ENCODE results near the gene IQGAP3.

IQGAP3 gene

DNA sequence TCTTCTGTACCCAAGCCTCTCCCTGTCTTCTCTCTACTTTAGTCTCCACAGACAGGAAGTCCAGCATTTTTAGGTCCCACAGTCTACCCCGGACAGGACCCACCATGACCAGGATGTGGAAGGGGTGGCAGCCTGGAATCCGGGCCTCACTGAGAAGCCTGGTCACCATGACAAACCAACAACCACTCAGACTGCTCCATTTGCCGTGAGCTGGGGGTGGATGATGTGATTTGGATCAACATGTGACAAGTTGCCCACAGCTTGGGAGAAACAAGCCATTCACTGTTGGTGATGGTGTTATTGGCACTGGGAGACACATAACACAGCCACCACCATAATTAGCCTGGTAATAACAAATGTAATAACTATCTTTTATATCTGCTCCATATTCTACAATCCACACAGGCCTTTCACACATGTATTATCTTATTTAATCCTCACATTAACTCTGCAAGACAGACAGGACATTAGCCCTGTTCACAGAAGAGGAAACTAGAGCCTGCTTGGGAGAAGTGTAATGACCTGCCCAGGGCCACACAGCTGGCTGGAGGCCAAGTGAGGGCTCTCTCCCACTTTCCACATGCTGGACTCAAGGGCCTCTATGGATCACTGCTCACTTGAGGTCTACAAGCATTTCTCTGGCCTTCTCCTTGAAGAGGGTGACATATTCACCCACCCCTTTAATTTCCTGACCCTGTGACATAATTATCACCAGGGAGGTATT is 94.7 kb downstream of the IQGAP3 start:
- H2AFZ ChIP-seq (ENCODE audit: low read depth): no peak overlapping the region
- H3K36me3 ChIP-seq (ENCODE audit: insufficient read depth): peaks cover 69% of the 10 kb centered on the region; the same call in 1 of the 2 replicates
- no peak overlapping the region for H3K27ac ChIP-seq
- H3K27me3 ChIP-seq (ENCODE audit: insufficient read depth, low read depth): no peaks in the 10 kb centered on the region
- H3K9ac ChIP-seq: no peak overlapping the region
- no peak for TF ChIP-seq CTCF (conservative IDR thresholded peaks at IDR 0.05; ENCODE audit: low read depth, low read length)
- peaks cover 37% of the 10 kb centered on the region for H3K4me1 ChIP-seq (ENCODE audit: low read depth, poor library complexity, severe bottlenecking)
- H3K4me3 ChIP-seq (IDR thresholded peaks at IDR 0.05; ENCODE audit: insufficient read depth, low read depth, low read length): no peak overlapping the region
- H3K79me2 ChIP-seq (ENCODE audit: insufficient read depth, low read depth): peaks cover 8% of the 10 kb centered on the region; the same call in 1 of the 2 replicates
- H3K4me2 ChIP-seq: no peak overlapping the region
- H4K20me1 ChIP-seq (ENCODE audit: insufficient read depth): no peaks in the 10 kb centered on the region

DNA sequence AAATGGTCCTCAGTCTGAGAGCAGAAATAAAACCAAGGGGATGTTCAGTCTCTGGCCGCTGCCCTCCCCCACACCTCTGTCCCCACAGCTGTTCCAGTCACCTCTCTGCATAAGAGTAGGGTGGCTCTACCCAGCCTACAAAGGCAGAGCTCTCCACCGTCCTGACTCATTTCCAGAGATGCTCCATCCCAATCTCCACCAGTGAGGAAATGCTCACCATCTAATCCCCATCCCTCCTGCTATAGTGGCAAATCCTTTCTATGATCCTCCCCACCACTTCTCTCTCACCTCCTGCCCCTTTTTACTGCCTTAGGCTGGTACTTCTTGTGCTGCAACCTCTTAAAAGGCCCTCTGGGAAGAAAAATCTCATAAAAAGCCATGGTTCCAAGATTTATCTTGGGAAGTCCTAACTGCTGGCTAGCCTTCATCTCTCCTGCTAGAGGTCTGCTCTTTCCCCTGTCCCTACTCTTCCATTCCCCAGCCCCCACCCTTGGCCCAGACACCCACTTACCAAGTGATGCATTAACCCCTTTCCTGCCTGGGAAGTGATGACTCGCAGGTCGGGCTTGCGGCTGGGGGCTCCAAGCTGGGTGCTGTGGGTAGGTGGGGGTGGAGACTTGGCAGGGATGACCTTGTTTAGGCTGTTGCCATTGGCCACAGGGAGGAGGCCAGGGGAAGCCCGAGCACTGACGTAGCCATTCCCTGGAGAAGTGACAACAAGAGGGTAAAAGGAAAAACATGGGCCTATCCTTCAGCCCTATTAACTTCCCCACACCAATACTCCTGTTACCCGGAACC is 95.7 kb downstream of the IQGAP3 start:
- no peaks in the 10 kb centered on the region; the same call in 1 of the 2 replicates for H3K79me2 ChIP-seq (ENCODE audit: insufficient read depth, low read depth)
- H3K36me3 ChIP-seq (ENCODE audit: insufficient read depth): peaks cover 64% of the 10 kb centered on the region; the same call in 1 of the 2 replicates
- no peak overlapping the region for H2AFZ ChIP-seq (ENCODE audit: low read depth)
- TF ChIP-seq CTCF (conservative IDR thresholded peaks at IDR 0.05; ENCODE audit: low read depth, low read length): no peak
- no peaks in the 10 kb centered on the region for H3K27me3 ChIP-seq (ENCODE audit: insufficient read depth, low read depth)
- H4K20me1 ChIP-seq (ENCODE audit: insufficient read depth): no peaks in the 10 kb centered on the region
- H3K9ac ChIP-seq: no peak overlapping the region
- no peak overlapping the region for H3K4me2 ChIP-seq
- H3K4me3 ChIP-seq (IDR thresholded peaks at IDR 0.05; ENCODE audit: insufficient read depth, low read depth, low read length): no peak overlapping the region
- H3K27ac ChIP-seq: no peak overlapping the region
- peaks cover 37% of the 10 kb centered on the region for H3K4me1 ChIP-seq (ENCODE audit: low read depth, poor library complexity, severe bottlenecking)

- peaks cover 55% of the 10 kb centered on the region; the same call in 1 of the 2 replicates for H3K36me3 ChIP-seq (ENCODE audit: insufficient read depth)
- no peak for TF ChIP-seq CTCF (conservative IDR thresholded peaks at IDR 0.05; ENCODE audit: low read depth, low read length)
- no peaks in the 10 kb centered on the region for H3K27me3 ChIP-seq (ENCODE audit: insufficient read depth, low read depth)
- H4K20me1 ChIP-seq (ENCODE audit: insufficient read depth): no peaks in the 10 kb centered on the region
- peaks cover 37% of the 10 kb centered on the region for H3K4me1 ChIP-seq (ENCODE audit: low read depth, poor library complexity, severe bottlenecking)
- no peak overlapping the region for H3K27ac ChIP-seq
- H3K4me3 ChIP-seq (IDR thresholded peaks at IDR 0.05; ENCODE audit: insufficient read depth, low read depth, low read length): no peak overlapping the region
- no peak overlapping the region for H3K4me2 ChIP-seq
- no peaks in the 10 kb centered on the region; the same call in 1 of the 2 replicates for H3K79me2 ChIP-seq (ENCODE audit: insufficient read depth, low read depth)
- no peak overlapping the region for H3K9ac ChIP-seq
- no peak overlapping the region for H2AFZ ChIP-seq (ENCODE audit: low read depth)
Observed at GRCh38 chr1:156475568-156476500, 96.5 kb downstream of the IQGAP3 start.

Measured in KMS-11 (cell line).